Retina (tissue), 1 donor: Measurements from ENCODE around the gene PAFAH1B2.
A peak's percentile ranks its signal among the peaks of the same experiment; 100 is the strongest.
"Not testable (repeated sequence)": the region's sequence is repeated elsewhere in the genome, so short reads cannot be mapped to it uniquely, and the experiment has no call there.

Source experiments
- DNase-seq: peaks from one replicate; pipeline ENCODE4 v3.0.0-alpha.2; 2016

PAFAH1B2 gene, protein sequence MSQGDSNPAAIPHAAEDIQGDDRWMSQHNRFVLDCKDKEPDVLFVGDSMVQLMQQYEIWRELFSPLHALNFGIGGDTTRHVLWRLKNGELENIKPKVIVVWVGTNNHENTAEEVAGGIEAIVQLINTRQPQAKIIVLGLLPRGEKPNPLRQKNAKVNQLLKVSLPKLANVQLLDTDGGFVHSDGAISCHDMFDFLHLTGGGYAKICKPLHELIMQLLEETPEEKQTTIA

DNA sequence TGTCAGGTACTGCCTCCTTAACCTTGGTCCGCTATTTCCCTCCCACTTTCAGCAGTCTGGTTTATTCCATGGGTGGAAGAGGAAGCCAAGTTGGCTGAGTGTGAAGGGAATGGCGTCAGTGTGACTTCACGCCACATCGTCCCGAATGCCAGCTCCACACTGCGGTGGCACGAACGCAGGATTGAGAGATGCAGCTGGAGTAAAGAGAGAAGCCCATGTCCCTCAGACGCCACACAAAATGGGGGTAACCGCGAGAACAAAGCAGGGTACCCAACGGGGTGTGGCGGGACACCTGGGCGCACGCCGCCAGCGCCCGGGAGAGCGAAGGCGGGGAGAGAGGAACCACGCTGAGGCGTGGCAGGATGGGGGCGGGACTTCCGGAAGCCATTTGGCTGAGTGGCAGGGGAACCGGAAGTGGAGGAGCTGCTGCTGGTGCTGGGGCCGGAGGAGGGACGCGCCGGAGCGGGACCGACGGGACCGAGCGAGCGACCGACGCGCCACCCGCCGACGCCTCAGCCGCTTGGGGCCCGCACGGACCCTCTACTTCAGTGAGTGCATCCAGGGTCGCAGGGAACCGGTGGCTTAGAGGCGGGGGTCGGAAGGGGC is at the start of gene PAFAH1B2:
PAFAH1B2 (plus strand) TSS at position 417 of the 606 bp plus-strand sequence. CDS start 8,161 bp downstream, outside the sequence.
- DNase-seq: peak; percentile 98

DNA sequence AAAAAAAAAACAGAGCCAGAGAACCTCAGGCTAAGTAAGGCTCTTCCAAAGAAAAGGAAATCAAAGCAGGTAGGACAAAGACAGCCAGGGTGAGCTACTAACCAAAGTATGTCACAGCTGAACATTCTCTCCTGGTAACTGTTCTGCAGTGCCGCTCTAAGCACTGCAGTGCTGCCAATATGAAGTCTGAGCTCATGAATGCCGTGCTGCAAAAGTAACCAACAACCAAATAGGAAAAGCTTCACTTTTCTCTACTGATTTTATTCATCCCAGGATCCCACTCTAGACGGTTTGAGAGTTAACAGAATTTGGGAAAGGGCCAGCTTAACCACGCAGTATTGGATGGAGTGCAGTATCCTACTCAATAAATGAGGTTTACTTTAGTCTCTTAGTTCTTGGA is 49.3 kb upstream of the PAFAH1B2 start:
- no peak for DNase-seq

DNA sequence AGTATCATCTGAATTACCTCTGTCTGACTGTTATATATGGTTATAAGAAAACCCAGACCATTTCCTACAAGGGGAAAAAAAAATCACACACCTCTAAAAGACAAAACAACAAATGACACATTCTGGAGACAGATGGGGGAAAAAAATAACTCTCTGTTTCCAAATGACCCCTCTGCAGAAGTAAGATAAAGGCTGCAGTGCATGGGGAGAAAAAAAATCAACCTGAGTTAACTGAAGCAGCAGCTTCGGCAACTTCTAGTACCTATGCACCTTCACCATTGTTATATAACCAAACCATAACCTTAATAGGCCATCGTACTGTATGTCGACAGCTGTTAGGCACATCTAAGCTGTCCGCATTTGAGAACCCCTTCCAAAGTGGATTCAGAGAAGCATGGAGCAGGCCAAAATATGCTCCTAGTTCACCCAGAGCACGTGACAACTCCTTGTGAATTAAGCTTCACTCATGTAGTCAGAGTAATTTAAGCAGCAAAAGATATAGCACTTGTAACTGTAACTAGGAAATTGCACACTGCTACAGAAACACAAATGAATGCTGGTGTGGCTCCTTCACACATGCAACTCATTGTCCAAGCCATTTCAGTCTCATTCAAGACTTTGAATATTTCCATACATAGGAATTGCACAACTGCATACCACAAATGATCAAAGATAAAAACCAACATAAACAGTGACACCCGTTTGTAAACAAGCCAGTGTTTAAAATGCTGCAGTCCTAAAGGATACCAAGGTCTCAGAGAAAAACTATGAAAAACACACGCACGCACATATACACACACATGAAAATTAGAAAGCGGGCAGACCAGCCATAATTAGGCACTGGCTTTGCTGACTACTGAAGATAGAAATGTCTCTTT is 48.6 kb upstream of the PAFAH1B2 start:
- DNase-seq: no peak

DNA sequence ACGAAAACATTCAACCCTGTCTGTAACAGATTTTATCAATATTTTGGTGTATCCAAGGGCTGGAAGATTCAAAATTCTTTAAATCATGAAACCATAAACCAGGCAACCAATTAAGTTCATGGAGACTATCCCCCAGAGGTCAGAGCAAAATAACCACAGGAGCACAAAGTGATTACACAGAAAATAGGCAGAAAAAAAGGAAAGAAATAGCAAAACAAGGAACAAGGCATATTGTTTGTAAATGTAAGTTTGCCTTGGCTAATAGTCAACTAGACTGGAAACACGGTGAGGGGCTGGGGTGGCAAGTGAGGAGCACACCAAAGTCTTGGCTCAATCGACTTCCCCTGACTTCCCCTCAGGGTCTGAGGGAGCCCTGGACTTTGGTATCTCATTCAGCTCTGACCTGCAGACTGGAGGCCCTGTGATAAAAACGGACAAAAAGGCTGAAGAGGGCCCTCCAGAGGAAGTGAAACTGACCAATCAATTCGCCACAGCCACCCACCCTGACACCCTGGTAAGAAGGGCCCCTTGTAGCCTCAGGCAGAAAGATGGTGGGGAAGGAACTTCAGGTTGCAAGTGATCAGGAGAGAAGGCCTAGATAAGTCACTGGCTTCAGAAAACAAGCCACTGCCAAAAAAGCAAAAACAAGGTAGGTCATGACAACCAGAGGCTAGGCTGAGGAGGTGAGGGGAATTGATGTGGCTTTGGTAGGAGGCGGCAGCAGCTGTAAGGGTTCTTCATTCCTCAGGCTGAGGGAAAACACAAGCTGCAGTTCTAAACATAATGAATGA is 47.7 kb upstream of the PAFAH1B2 start:
- DNase-seq: peak; percentile 34

DNA sequence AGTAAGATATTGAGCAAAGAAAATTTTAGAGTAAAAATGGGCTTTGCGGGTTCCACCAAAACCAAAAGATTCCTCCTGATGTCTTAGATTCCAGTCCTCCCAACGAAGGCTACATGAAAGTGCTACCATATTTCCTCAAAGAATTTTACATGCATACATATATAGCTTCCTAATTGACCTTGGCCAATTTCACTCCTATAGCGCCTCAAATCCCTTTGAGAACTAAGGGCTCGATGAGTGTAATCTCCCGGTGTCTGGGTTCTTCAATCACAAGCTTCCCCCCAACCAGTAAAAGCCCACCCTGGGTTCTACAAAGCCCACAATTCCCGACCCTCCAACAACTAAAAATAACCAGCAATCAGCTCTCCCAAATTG is 47.1 kb upstream of the PAFAH1B2 start:
- DNase-seq: no peak

DNA sequence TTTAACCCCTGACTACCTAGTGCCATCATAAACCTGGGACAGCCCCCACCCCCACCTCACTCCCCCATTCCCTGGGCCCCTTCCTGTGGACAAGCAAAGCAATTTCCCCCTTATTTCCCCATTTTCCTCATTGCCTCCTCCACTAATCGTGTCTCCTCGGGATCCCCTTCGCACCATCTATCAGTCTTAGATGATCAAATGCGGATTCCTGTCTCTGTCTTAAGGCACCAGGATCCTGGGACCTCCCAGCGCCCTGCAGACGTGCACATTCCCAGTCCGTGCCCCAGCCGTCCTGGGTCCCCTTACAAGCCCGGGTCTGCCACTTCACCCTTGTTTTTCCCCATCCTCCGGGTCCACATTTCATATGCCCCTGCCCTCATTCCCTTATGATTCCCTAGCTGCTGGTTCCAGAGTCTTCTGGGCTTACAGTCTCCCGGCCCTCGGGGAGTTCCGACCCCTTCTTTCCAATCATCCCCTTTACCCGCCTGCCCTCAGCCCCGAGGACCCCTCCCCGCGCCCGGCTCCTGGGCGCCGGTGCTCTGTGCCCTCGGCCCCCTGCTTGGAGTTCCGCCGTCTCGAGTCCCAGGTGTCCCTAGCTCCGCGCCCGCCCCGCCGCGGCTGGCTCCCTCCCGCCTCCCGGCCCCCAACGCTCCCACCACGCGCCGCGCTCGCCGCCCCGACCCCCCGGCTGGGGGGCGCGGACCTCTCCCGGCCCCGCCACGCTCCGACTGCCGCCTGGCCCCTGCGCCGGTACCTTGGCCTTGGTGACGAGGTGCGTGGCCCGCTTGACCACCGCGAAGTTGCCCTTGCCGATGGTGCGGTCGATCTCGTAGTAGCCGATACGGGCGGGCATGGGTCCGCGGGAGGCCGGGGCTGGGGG is 46.5 kb upstream of the PAFAH1B2 start:
- DNase-seq: peak; percentile 77

DNA sequence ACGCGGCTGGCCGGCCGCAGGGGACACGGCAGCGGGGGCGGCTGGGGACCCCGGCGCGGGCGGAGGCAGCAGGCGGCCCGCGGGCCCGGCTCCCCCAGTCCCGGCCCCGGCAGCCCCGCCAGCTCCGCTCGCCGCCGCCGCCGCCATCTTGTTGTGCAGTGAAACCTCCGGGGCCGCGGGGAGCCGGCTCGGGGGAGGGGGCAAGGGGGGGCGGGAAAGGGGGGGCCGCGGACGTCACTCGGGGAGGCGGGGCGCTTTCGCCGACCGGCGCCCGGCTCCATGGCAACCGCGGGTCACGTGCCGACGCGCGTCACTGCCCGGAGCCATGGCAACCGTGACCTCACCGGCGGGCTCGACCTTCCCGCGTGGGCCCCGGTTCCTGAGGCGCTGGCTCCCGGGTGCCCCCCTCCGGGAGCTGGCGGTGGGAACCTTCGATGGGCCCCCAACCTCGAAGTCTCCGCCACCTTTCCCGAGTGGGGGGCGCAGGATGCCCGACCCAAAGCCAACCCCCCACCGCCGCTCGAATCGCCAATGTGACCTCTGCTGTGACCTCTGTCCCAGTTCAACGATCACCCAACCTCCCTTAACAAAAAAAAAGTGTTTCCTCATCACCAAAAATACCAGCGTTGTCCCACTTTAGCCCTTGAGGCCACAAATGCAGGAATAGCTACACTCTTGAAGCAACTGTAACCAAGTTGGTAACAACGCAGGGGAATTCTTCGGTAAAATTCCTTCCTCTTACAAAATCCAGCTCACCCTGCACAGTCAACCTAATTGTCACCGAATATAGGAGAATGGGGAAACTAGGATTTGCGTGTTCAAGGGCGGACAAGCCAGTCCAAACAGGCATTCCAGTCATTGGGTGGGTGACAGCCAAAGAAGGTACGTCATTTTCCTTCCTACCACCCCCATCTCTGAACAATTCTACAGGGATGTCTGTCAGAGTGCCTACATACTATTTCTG is 45.5 kb upstream of the PAFAH1B2 start, which contains the start of gene SIK3:
SIK3 (minus strand) TSS at position 160 of the 964 bp plus-strand sequence; CDS start at position 147, 13 bp downstream.
- DNase-seq: peak; percentile 94

DNA sequence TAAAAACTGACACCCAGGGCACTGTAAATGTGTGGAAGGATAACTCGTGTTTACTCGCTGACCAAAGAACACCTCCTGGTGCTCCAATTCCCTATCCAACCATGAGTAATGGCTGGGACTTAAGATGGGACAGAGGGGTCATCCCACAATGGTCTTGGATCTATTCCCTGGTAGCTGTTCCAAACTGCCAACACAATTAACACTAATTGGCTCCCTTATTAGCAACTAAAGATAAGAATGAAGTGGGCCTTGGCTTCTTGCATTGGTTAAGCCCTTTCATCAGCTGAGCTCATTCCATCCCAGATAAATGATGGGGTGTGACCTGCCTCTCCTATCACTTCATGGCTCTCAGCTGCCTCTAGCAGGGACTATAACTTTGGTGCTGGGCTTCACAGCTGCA is 44.4 kb upstream of the PAFAH1B2 start:
- peak; percentile 44 for DNase-seq

DNA sequence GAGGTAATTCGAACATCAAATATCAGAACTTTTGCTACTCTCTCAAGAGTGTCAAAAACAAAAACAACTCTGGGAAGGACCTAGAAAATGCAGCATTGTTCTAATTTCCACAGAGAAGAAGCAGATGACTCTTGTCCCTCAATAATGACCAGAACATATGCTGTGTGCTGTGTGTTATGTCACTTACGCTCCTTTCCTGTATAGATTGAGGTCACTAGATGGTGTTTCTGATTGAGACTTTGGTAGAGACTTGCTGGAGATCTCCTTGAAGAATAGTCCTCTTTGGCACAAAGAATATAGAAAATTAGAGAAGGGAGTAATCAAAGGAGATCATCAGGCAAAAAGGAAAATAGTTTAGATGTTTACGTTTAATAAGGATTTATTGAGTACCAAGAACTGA is 43.5 kb upstream of the PAFAH1B2 start:
- DNase-seq: no peak

DNA sequence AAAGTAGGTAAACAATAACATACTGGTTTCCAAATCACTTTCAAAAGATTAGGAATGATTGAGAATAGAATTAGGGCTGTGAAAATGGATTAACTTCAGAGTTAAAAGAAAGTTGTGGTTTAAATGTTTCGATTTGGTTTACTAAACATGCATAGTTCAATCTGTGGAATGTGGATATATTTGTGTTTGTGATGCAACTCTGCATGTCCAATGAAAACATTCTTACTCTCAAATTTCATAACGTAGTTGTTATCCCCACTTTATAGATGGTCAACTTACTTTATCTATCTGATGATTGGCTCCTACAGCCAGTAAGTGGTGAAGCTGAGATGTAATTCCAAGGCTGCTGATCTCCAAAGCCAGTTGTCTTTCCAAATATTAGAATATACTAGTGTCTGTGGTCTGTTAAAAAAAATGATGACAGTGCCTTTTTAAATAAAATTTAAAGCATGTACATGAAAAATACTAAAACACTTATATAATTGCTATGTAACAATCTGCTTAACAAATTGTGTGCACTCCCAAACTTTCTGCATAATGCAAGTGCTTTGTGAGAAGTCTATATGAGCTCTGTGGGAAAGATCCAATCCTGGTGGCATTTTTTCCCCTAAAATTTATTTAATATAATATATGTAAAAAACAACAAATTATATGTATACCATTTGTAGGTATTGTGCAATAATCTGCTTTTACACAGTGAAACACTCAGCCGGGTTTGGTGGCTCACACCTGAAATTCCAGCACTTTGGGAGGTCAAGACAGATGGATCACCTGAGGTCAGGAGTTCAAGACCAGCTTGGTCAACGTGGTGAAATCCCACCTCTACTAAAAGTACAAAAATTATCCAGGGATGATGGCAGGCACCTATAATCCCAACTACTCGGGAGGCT is 36.1 kb upstream of the PAFAH1B2 start:
- no peak for DNase-seq

DNA sequence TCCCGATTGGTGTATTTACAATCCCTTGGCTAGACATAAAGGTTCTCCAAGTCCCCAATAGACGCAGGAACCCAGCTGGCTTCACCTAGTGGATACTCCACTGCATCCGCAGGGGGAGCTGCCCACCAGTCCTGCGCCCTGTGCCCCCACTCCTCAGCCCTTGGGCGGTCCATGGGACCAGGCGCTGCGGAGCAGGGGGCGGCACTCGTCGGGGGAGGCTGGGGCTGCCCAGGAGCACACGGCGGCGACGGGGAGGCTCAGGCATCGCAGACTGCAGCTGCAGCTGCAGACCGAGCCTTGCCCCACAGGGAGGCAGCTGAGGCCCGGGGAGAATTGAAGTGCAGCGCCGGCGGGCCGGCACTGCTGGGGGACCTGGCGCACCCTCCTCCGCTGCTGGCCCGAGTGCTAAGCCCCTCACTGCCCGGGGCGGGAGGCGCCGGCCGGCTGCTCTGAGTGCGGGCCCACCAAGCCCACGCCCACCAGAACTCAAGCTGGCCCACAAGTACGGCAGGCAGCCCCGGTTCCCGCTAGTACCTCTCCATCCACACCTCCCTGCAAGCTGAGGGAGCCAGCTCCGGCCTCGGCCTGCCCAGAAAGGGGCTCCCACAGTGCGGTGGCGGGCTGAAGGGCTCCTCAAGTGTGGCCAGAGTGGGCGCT is 33.7 kb upstream of the PAFAH1B2 start:
- DNase-seq: no peak

DNA sequence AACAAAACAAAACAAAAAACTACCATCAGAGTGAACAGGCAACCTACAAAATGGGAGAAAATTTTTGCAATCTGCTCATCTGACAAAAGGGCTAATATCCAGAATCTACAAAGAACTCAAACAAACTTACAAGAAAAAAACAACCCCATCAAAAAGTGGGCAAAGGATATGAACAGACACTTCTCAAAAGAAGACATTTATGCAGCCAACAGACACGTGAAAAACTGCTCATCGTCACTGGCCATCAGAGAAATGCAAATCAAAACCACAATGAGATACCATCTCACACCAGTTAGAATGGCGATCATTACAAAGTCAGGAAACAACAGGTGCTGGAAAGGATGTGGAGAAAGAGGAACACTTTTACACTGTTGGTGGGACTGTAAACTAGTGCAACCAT is 31.6 kb upstream of the PAFAH1B2 start:
- not testable (repeated sequence) for DNase-seq

DNA sequence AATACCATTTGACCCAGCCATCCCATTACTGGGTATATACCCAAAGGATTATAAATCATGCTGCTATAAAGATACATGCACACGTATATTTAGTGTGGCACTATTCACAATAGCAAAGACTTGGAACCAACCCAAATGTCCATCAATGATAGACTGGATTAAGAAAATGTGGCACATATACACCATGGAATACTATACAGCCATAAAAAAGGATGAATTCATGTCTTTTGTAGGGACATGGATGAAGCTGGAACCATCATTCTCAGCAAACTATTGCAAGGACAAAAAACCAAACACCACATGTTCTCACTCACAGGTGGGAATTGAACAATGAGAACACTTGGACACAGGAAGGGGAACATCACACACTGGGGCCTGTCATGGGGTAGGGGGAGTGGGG is 31.1 kb upstream of the PAFAH1B2 start:
- DNase-seq: not testable (repeated sequence)

DNA sequence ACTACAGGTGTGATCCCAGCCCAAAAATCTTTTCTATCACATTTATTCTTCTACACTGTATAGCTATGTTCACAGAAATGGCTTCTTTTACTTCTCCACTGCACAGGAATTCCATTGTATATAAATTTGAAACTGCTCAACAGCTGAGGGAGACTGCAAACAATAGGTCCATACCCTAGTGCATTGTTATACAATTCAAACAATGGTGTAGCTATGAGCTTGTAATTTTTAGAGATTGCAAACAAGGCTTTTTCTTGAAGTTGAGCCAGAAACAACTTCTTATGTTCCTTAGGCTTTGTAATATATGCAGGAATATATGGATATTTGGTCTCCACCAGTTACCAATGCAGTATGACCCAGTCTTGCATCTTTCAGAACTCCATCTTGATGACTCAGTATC is 26.4 kb upstream of the PAFAH1B2 start:
- no peak for DNase-seq

DNA sequence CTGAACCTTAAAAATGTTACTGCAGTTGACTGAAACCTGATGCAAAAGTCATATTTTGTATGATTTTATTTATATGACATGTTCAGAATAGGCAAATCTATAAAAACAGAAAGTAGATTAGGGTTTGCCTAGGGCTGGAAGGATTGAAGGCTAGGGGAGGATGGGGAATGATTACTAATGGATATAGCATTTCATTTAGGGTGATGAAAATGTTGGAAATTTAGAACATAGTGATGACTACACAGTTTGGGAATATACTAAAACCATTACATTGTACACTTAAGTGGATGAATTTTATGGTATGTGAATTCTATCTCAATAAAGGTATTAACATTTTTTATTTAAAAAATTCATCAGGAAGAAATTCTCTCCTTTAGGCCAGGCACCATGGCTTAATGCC is 22.9 kb upstream of the PAFAH1B2 start:
- no peak for DNase-seq

DNA sequence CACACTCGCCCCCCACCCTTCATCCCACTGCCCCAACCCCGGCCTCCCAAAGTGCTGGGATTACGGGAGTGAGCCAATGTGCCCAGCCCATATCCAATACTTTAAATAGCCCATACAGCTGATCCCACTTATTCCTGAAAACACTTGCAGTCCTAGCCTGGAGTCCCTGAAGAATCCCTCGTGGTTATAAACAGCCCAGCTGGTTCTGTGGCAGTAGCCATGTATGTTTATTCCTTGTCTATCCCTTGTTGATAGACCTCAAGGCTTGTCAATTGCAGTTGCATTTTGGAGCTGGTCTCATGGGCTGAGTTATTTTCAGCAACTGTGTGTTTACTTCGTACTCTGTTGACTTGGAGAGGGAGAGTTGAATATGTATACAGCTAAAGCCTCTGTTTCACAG is 21.5 kb upstream of the PAFAH1B2 start:
- no peak for DNase-seq

DNA sequence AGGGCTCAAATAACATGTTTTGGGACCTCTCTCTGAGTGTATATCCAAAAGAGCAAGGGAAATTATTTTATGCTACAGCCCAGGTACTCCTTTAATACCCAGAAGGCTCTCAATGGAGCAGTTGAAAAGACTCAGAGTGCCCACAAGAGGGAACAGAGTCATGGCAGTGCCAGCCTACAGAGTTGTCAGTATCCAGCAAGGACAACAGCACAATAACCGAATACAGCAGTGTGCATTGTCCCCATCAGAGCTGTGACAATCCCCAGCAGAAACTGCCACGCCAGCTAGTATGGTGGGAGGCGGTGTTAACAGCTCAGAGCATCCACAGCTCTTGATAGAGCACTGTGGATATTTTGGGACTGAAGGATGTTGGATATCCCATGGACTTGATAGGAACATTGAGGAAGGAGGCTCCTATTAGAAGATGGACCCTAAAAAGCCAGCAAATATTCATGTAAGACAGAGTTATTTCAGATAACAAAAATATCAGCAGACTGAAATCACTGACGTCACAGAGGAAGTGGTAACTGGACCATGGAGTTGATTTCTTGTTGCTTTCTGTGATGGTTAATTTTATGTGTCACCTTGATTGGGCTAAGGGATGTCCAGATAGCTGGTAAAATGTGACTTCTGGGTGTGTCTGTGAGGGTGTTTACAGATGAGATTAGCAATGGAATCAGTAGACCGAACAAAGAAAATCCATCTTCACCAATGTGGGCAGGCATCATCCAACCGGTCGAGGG is 17.7 kb upstream of the PAFAH1B2 start:
- DNase-seq: no peak

DNA sequence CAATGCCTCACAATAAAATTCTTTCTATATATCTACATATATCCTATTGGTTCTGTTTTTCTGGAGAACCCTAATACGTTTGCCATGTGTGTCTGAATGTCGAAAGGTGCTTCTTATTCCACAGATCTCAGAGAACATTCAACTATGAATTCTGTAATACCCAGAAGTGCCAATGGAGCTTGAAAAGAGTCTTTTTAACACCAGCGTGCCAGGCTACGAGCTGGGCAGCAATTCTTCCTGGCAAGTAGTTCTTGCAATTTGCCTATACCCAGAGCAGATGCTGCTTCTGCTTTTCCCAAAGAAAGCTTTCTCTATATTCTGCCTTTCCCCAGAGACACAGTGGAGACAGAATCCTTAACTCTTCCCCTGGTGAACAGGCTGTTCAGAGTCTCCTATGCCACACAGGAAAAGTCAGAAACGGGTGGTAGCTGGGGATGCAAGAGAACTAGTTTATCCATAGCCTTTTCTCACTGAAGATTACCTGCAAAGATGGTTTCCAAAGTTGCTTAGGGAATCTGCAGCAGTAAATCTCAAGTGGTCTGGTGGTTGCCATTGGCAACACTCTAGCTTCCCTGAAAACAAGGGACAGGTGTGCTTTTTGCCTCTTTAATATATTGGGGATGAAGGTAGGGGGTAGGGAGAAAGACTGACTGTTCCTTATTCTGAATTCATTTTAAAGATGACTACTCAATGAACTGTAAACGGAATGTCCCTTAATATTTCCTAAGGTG is 16.8 kb upstream of the PAFAH1B2 start:
- no peak for DNase-seq
